GM23248 (cell line): ENCODE measurements around the gene MINK1. TPM values are rescaled to one million over a fixed set of nuclear protein-coding genes. Genes with fewer than 3 reads are reported as not detected.

Experiments
- DNase-seq: peaks from one replicate; pipeline ENCODE4 v3.0.0-alpha.2; 2015
- H2AFZ ChIP-seq: fragments of 200-600 bp; sonication (generic); 2 replicates; pipeline ENCODE4 v1.6.1; 2016; ENCODE audit warnings: antibody characterized with exemption
- H3F3A ChIP-seq: fragments of 200-600 bp; sonication (generic); 2 replicates; pipeline ENCODE4 v1.6.1; 2016; ENCODE audit warnings: mild to moderate bottlenecking, antibody characterized with exemption, mixed run types; ENCODE audit not compliant: insufficient read depth
- H3K27ac ChIP-seq: fragments of 200-600 bp; sonication (generic); 2 replicates; pipeline ENCODE4 v1.5.1; 2016; ENCODE audit warnings: mild to moderate bottlenecking
- H3K27me3 ChIP-seq: fragments of 200-600 bp; sonication (generic); replicated peaks from 2 replicates; pipeline ENCODE4 v1.6.1; 2016; ENCODE audit warnings: mild to moderate bottlenecking; ENCODE audit not compliant: insufficient read depth
- H3K36me3 ChIP-seq: fragments of 200-600 bp; sonication (generic); 2 replicates; pipeline ENCODE4 v1.6.1; 2016; ENCODE audit warnings: low read depth, mild to moderate bottlenecking
- H3K4me1 ChIP-seq: fragments of 200-600 bp; sonication (generic); 2 replicates; pipeline ENCODE4 v1.6.1; 2016; ENCODE audit warnings: mild to moderate bottlenecking; ENCODE audit not compliant: insufficient read depth
- H3K4me2 ChIP-seq: fragments of 200-600 bp; sonication (generic); one replicate; pipeline ENCODE4 v1.6.1; 2016; ENCODE audit warnings: mild to moderate bottlenecking; ENCODE audit not compliant: unreplicated experiment
- H3K4me3 ChIP-seq: fragments of 200-600 bp; sonication (generic); 2 replicates; pipeline ENCODE4 v1.5.1; 2016; ENCODE audit warnings: mild to moderate bottlenecking
- H3K79me2 ChIP-seq: fragments of 200-600 bp; sonication (generic); 2 replicates; pipeline ENCODE4 v1.6.1; 2016; ENCODE audit warnings: mild to moderate bottlenecking; ENCODE audit not compliant: insufficient read depth
- H3K9ac ChIP-seq: fragments of 200-600 bp; sonication (generic); 2 replicates; pipeline ENCODE4 v1.6.1; 2016; ENCODE audit warnings: mild to moderate bottlenecking
- H3K9me2 ChIP-seq: fragments of 200-600 bp; sonication (generic); 2 replicates; pipeline ENCODE4 v1.6.1; 2016; ENCODE audit warnings: mixed run types, mild to moderate bottlenecking, moderate library complexity; ENCODE audit not compliant: insufficient read depth
- H3K9me3 ChIP-seq: fragments of 200-600 bp; sonication (generic); one replicate; pipeline ENCODE4 v1.6.1; 2017; ENCODE audit warnings: low read depth
- H4K20me1 ChIP-seq: fragments of 200-600 bp; sonication (generic); 2 replicates; pipeline ENCODE4 v1.6.0; 2016; ENCODE audit not compliant: insufficient read depth
- EZH2 ChIP-seq: fragments of 200-600 bp; sonication (generic); IDR thresholded peaks from 2 replicates; pipeline ENCODE4 v1.6.1; 2018; ENCODE audit warnings: antibody characterized with exemption, mild to moderate bottlenecking; ENCODE audit not compliant: insufficient read depth, poor library complexity, severe bottlenecking
- EZH2phosphoT487 ChIP-seq: fragments of 200-600 bp; sonication (generic); IDR thresholded peaks from 2 replicates; pipeline ENCODE4 v1.6.1; 2018; ENCODE audit warnings: antibody characterized with exemption, moderate library complexity, mild to moderate bottlenecking, low read depth; ENCODE audit not compliant: insufficient read depth
- WGBS, 2 experiments: methylation state at CpG; one replicate each; pipeline ENCODE4 v1.1.6; 2015 to 2017; ENCODE audit warnings: low lambda C conversion rate in 2 of 2, low coverage in 1 of 2; ENCODE audit errors: missing lambda C conversion rate in 2 of 2; 5-methylcytosine and 5-hydroxymethylcytosine counted together
- in situ Hi-C: fragments of 300-500 bp; cut with MboI; formaldehyde crosslinking; loops from 2 replicates; pipeline ENCODE4 v1.15.0; 2020
- polyA plus RNA-seq: library from polyadenylated mRNA; unstranded; fragments of >200 nt; fragmentation: Nextera tagmentation; extraction: Ambion mirVana; gene quantifications from 2 replicates; pipeline ENCODE4 v1.2.1, GENCODE V29; 2016
- total RNA-seq: library from RNA; depleted of rRNA; stranded (reverse); fragments of >200 nt; shearing (Covaris generic); gene quantifications from 2 replicates; pipeline ENCODE4 v1.2.3, GENCODE V29; 2014

Gene MINK1
- total and polyA plus RNA-seq, 2 experiments from 2014 or later, result 21.0 to 34.5 TPM

DNA sequence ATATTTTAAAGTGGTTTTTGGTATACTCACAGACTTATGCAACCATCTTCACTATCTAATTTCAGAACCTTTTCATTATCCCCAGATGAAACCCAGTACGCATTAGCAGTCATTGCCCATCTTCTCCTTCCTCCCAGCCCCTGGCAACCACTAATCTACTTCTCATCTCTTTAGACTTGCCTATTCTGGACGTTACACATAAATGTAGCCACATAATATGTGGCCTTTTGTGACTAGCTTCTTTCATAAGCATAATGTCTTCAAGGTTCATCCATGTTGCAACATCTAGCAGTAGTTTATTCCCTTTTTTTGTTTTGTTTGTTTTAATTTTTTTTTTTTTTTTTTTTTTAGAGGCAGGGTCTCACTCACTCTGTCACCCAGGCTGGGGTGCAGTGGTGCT, 37.7 kb downstream of the MINK1 start:
- in situ Hi-C loops, result no loop called here
- Histone ChIP-seq H3K9me3 (no peaks in the 10 kb centered on the region), H3K36me3 (no peaks in the 10 kb centered on the region), H3K4me3 (no peak overlapping the region), H3K4me2 (no peak overlapping the region), H3K27me3 (no peaks in the 10 kb centered on the region), H3K4me1 (no peaks in the 10 kb centered on the region), H2AFZ (no peak overlapping the region), H3F3A (no peaks in the 10 kb centered on the region), H3K9ac (no peak overlapping the region), H3K9me2 (no peaks in the 10 kb centered on the region), H3K27ac (no peak overlapping the region), H4K20me1 (no peaks in the 10 kb centered on the region), H3K79me2 (peaks cover 42% of the 10 kb centered on the region; the same call in 1 of the 2 replicates)
- DNase-seq, result no peak
- 96% methylated on average over 2 of the region's 2 CpGs for WGBS, 2 experiments
- no peak for TF ChIP-seq EZH2
- TF ChIP-seq EZH2phosphoT487, result no peak

GRCh38 chr17:4872786-4873185, 39.6 kb downstream of the MINK1 start:
- Histone ChIP-seq H3K4me2 (no peak overlapping the region), H3F3A (no peaks in the 10 kb centered on the region), H3K4me1 (no peaks in the 10 kb centered on the region), H3K79me2 (peaks cover 49% of the 10 kb centered on the region; the same call in 1 of the 2 replicates), H3K27ac (no peak overlapping the region), H2AFZ (no peak overlapping the region), H3K4me3 (no peak overlapping the region), H3K27me3 (no peaks in the 10 kb centered on the region), H4K20me1 (no peaks in the 10 kb centered on the region), H3K9me2 (no peaks in the 10 kb centered on the region), H3K9ac (no peak overlapping the region), H3K36me3 (no peaks in the 10 kb centered on the region), H3K9me3 (no peaks in the 10 kb centered on the region)
- TF ChIP-seq EZH2 (no peak), EZH2phosphoT487 (no peak)
- in situ Hi-C loops, result no loop called here
- 77 to 81% methylated on average over 8 of the region's 8 CpGs for WGBS, 2 experiments
- DNase-seq, result no peak

GRCh38 chr17:4877089-4877488, 43.9 kb downstream of the MINK1 start:
- no peak overlapping the region for H3K4me3 ChIP-seq
- H3F3A ChIP-seq, result no peaks in the 10 kb centered on the region
- in situ Hi-C loops, result no loop called here
- DNase-seq, result no peak
- H3K79me2 ChIP-seq, result peaks cover 23% of the 10 kb centered on the region; the same call in 1 of the 2 replicates
- no peaks in the 10 kb centered on the region for H3K36me3 ChIP-seq
- H3K9me2 ChIP-seq, result no peaks in the 10 kb centered on the region
- H3K4me2 ChIP-seq, result no peak overlapping the region
- no peaks in the 10 kb centered on the region for H3K9me3 ChIP-seq
- H3K27ac ChIP-seq, result no peak overlapping the region
- no peaks in the 10 kb centered on the region for H4K20me1 ChIP-seq
- no peaks in the 10 kb centered on the region for H3K27me3 ChIP-seq
- no peak for TF ChIP-seq EZH2
- no peak for TF ChIP-seq EZH2phosphoT487
- no peaks in the 10 kb centered on the region for H3K4me1 ChIP-seq
- WGBS, 2 experiments, result 29 to 48% methylated on average over 5 of the region's 5 CpGs
- H3K9ac ChIP-seq, result no peak overlapping the region
- no peak overlapping the region for H2AFZ ChIP-seq

DNA sequence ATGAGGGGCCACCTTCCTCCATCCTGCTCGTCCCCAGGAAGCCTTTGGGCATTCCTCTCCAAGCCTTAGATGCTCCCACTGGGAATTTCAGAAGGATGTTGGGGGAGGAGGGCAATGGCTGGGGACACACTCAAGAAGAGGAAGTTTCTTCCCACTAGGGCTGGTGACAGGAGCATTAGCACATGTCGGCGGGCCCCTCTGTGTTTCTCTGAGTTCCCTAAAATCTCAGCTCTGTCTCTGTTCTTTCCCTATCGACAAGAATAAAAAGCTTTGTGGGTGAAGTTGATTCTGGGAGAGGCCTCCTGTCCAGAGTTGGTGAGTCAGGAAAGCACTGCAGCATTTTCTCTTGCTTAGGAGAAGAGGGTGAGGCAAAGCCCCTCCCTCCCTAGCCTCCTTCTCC, 46.5 kb downstream of the MINK1 start:
- peaks cover 10% of the 10 kb centered on the region; the same call in 1 of the 2 replicates for H3K79me2 ChIP-seq
- in situ Hi-C loops, result no loop called here
- DNase-seq, result no peak

GRCh38 chr17:4880857-4881256, 47.7 kb downstream of the MINK1 start:
- Histone ChIP-seq H3K79me2 (peaks cover 10% of the 10 kb centered on the region; the same call in 1 of the 2 replicates), H3K27ac (no peak overlapping the region), H3K9me2 (no peaks in the 10 kb centered on the region), H3K9ac (no peak overlapping the region), H2AFZ (no peak overlapping the region), H3K9me3 (no peaks in the 10 kb centered on the region), H3F3A (no peaks in the 10 kb centered on the region), H3K27me3 (no peaks in the 10 kb centered on the region), H3K4me1 (no peaks in the 10 kb centered on the region), H3K4me2 (no peak overlapping the region), H3K36me3 (no peaks in the 10 kb centered on the region; the same call in 1 of the 2 replicates), H4K20me1 (no peaks in the 10 kb centered on the region), H3K4me3 (no peak overlapping the region)
- in situ Hi-C loops, result loop anchor here (10.0 kb wide), 1 partner anchor 86 kb away; the partner anchor contains the start of gene PSMB6
- TF ChIP-seq EZH2, result no peak
- TF ChIP-seq EZH2phosphoT487, result no peak
- WGBS, 2 experiments, result 89 to 93% methylated on average over 13 to 15 of the region's 15 CpGs
- no peak for DNase-seq

More for the DNA sequence above, 46.5 kb downstream of the MINK1 start:
- no peaks in the 10 kb centered on the region for H3K4me1 ChIP-seq
- H3F3A ChIP-seq, result no peaks in the 10 kb centered on the region
- H3K4me3 ChIP-seq, result no peak overlapping the region
- TF ChIP-seq EZH2 (no peak), EZH2phosphoT487 (no peak)
- no peaks in the 10 kb centered on the region for H4K20me1 ChIP-seq
- no peaks in the 10 kb centered on the region for H3K9me3 ChIP-seq
- 89 to 93% methylated on average over 4 of the region's 4 CpGs for WGBS, 2 experiments
- no peak overlapping the region for H3K9ac ChIP-seq
- no peaks in the 10 kb centered on the region; the same call in 1 of the 2 replicates for H3K36me3 ChIP-seq
- no peak overlapping the region for H3K27ac ChIP-seq
- H3K9me2 ChIP-seq, result no peaks in the 10 kb centered on the region
- no peak overlapping the region for H2AFZ ChIP-seq
- no peak overlapping the region for H3K4me2 ChIP-seq
- no peaks in the 10 kb centered on the region for H3K27me3 ChIP-seq
